HEK293 (cell line): Measurements from ENCODE around the gene YBX3.

Experiments used
- CTCF ChIA-PET: fragments of 350-600 bp; formaldehyde crosslinking; extraction: SDS; loops from one replicate; lab custom pipeline; 2021; ENCODE audit warnings: antibody characterized with exemption; lab: Yijun Ruan, JAX
- POLR2A ChIA-PET: fragments of 300-600 bp; formaldehyde crosslinking; extraction: SDS; loops from one replicate; lab custom pipeline; 2020; ENCODE audit warnings: antibody characterized with exemption, inconsistent platforms; lab: Yijun Ruan, JAX
- H3K27ac ChIP-seq: fragments of 200-500 bp; sonication (Bioruptor generic); 2 replicates; pipeline ENCODE4 v1.5.1; 2014; ENCODE audit warnings: low read depth, low read length, control low read depth, inconsistent platforms; ENCODE audit errors: extremely low read depth
- H3K36me3 ChIP-seq, 2 experiments: fragments of 200-500 bp in 1 of 2; sonication (Bioruptor generic) in 1 of 2; 1 replicate in 1 of 2; 2 replicates in 1 of 2; pipeline ENCODE4 v1.5.1; 2014 to 2017; ENCODE audit warnings: inconsistent platforms in 2 of 2, low read length in 2 of 2; ENCODE audit not compliant: control insufficient read depth in 2 of 2, insufficient read depth in 1 of 2
- H3K4me1 ChIP-seq: fragments of 200-500 bp; sonication (Bioruptor generic); 2 replicates; pipeline ENCODE4 v1.5.1; 2014; ENCODE audit warnings: mild to moderate bottlenecking, low read length, inconsistent platforms; ENCODE audit not compliant: control insufficient read depth, insufficient read depth
- H3K4me3 ChIP-seq: 2 replicates; pipeline ENCODE4 v1.5.1; 2011; ENCODE audit warnings: low read depth, mild to moderate bottlenecking, control low read depth, low read length, moderate library complexity
- H3K9me3 ChIP-seq: fragments of 200-500 bp; sonication (Bioruptor generic); 2 replicates; pipeline ENCODE4 v1.5.1; 2014; ENCODE audit warnings: low read depth, low read length, inconsistent platforms; ENCODE audit not compliant: control insufficient read depth, insufficient read depth
- EGR2 ChIP-seq: fragments of 450-650 bp; formaldehyde crosslinking; IDR thresholded peaks from 2 replicates; pipeline ENCODE4 v1.5.1; 2016; ENCODE audit warnings: low read depth, missing biosample characterization, missing genetic modification characterization
- HIC1 ChIP-seq: fragments of 450-650 bp; formaldehyde crosslinking; IDR thresholded peaks from 2 replicates; pipeline ENCODE4 v1.5.1; 2016; ENCODE audit warnings: missing biosample characterization, missing genetic modification characterization
- HOXC10 ChIP-seq: sonication (generic); formaldehyde crosslinking; IDR thresholded peaks from 2 replicates; pipeline ENCODE4 v1.8.1; 2023; ENCODE audit warnings: mild to moderate bottlenecking, missing genetic modification reagents
- KLF16 ChIP-seq: fragments of 450-650 bp; formaldehyde crosslinking; IDR thresholded peaks from 2 replicates; pipeline ENCODE4 v1.5.1; 2017; ENCODE audit warnings: missing biosample characterization, missing genetic modification characterization
- OSR2 ChIP-seq: fragments of 450-650 bp; formaldehyde crosslinking; IDR thresholded peaks from 2 replicates; pipeline ENCODE4 v1.5.1; 2016; ENCODE audit warnings: missing biosample characterization, missing genetic modification characterization
- OVOL3 ChIP-seq: fragments of 450-650 bp; formaldehyde crosslinking; IDR thresholded peaks from 2 replicates; pipeline ENCODE4 v1.5.1; 2016; ENCODE audit warnings: missing biosample characterization, missing genetic modification characterization
- PBX3 ChIP-seq: sonication (generic); formaldehyde crosslinking; IDR thresholded peaks from 2 replicates; pipeline ENCODE4 v1.8.1; 2022; ENCODE audit warnings: mild to moderate bottlenecking, moderate library complexity, missing genetic modification reagents
- PRDM1 ChIP-seq: fragments of 450-650 bp; formaldehyde crosslinking; IDR thresholded peaks from 2 replicates; pipeline ENCODE4; 2016; ENCODE audit warnings: missing biosample characterization, missing genetic modification characterization
- PRDM4 ChIP-seq: fragments of 450-650 bp; formaldehyde crosslinking; IDR thresholded peaks from 2 replicates; pipeline ENCODE4 v1.5.1; 2017; ENCODE audit warnings: missing biosample characterization, missing genetic modification characterization
- SP2 ChIP-seq: fragments of 450-650 bp; formaldehyde crosslinking; IDR thresholded peaks from 2 replicates; pipeline ENCODE4 v1.5.1; 2016; ENCODE audit warnings: missing biosample characterization, missing genetic modification characterization
- ZNF148 ChIP-seq: fragments of 450-650 bp; formaldehyde crosslinking; IDR thresholded peaks from 2 replicates; pipeline ENCODE4 v1.5.0; 2017; ENCODE audit warnings: missing biosample characterization, missing genetic modification characterization, borderline replicate concordance
- ZNF174 ChIP-seq: fragments of 450-650 bp; formaldehyde crosslinking; IDR thresholded peaks from 2 replicates; pipeline ENCODE4 v1.5.0; 2017; ENCODE audit warnings: missing biosample characterization, mild to moderate bottlenecking, missing genetic modification characterization
- ZNF184 ChIP-seq: fragments of 450-650 bp; IDR thresholded peaks from 2 replicates; pipeline ENCODE4 v1.5.1; 2018; ENCODE audit warnings: missing biosample characterization, mild to moderate bottlenecking, missing genetic modification characterization
- ZNF2 ChIP-seq: fragments of 450-650 bp; formaldehyde crosslinking; IDR thresholded peaks from 2 replicates; pipeline ENCODE4 v1.5.1; 2016; ENCODE audit warnings: missing biosample characterization, missing genetic modification characterization
- ZNF341 ChIP-seq: fragments of 450-650 bp; formaldehyde crosslinking; IDR thresholded peaks from 2 replicates; pipeline ENCODE4; 2016; ENCODE audit warnings: low read depth, missing biosample characterization, missing genetic modification characterization
- ZNF394 ChIP-seq: fragments of 450-650 bp; formaldehyde crosslinking; IDR thresholded peaks from 2 replicates; pipeline ENCODE4 v1.5.1; 2016; ENCODE audit warnings: missing biosample characterization, missing genetic modification characterization, mild to moderate bottlenecking, moderate library complexity, borderline replicate concordance
- ZNF585B ChIP-seq: fragments of 450-650 bp; formaldehyde crosslinking; IDR thresholded peaks from 2 replicates; pipeline ENCODE4 v1.5.1; 2016; ENCODE audit warnings: missing biosample characterization, missing genetic modification characterization
- ZNF692 ChIP-seq: fragments of 450-650 bp; formaldehyde crosslinking; IDR thresholded peaks from 2 replicates; pipeline ENCODE4 v1.5.1; 2016; ENCODE audit warnings: missing biosample characterization, missing genetic modification characterization
- ZXDB ChIP-seq: fragments of 450-650 bp; formaldehyde crosslinking; IDR thresholded peaks from 2 replicates; pipeline ENCODE4 v1.5.1; 2016; ENCODE audit warnings: missing biosample characterization, missing genetic modification characterization

The YBX3 gene

GRCh38 chr12:10739157-10740118 is 16.3 kb upstream of the YBX3 start (continued):
- TF ChIP-seq PRDM4 (tag by site-specific recombination): 0 out of 2 replicates have a peak, but pooled peaks have one; percentile 59
- TF ChIP-seq ZNF585B: no peak

GRCh38 chr12:10737249-10737648 is 14.1 kb upstream of the YBX3 start:
- H3K4me1 ChIP-seq: no peaks in the 10 kb centered on the region
- H3K36me3 ChIP-seq: no peaks in the 10 kb centered on the region
- ChIA-PET CTCF (no interaction called here), POLR2A (no interaction called here)
- no peaks in the 10 kb centered on the region for H3K9me3 ChIP-seq
- no peak overlapping the region for H3K27ac ChIP-seq
- H3K4me3 ChIP-seq: no peak overlapping the region
- TF ChIP-seq PRDM1 (tag by site-specific recombination) (peak; percentile 34; the same call in 1 of the 2 replicates), SP2 (tag by site-specific recombination) (no peak)

GRCh38 chr12:10736463-10736862 is 13.3 kb upstream of the YBX3 start:
- CTCF ChIA-PET: interaction anchor here (0.6 kb wide), 2 partner anchors 713 to 727 kb away, joined by 3 read pairs; no protein-coding TSS in a partner anchor
- POLR2A ChIA-PET: no interaction called here
- no peaks in the 10 kb centered on the region for H3K36me3 ChIP-seq
- no peak overlapping the region for H3K4me3 ChIP-seq
- no peak overlapping the region for H3K27ac ChIP-seq
- no peaks in the 10 kb centered on the region for H3K4me1 ChIP-seq
- no peaks in the 10 kb centered on the region for H3K9me3 ChIP-seq
- no peak for TF ChIP-seq ZNF184 (tag by site-specific recombination)
- no peak for TF ChIP-seq ZNF148
- TF ChIP-seq KLF16: no peak
- no peak for TF ChIP-seq ZXDB (tag by site-specific recombination)
- no peak for TF ChIP-seq ZNF394
- no peak for TF ChIP-seq ZNF174
- no peak for TF ChIP-seq OSR2 (tag by site-specific recombination)
- TF ChIP-seq EGR2 (tag by site-specific recombination): no peak

GRCh38 chr12:10735428-10735827 is 12.3 kb upstream of the YBX3 start:
- no peaks in the 10 kb centered on the region for H3K9me3 ChIP-seq
- CTCF ChIA-PET: interaction anchor here (0.8 kb wide), 1 partner anchor 149 kb away, joined by 3 read pairs; no protein-coding TSS in a partner anchor
- no peaks in the 10 kb centered on the region for H3K4me1 ChIP-seq
- H3K4me3 ChIP-seq: no peak overlapping the region
- POLR2A ChIA-PET: no interaction called here
- H3K36me3 ChIP-seq: no peaks in the 10 kb centered on the region
- no peak overlapping the region for H3K27ac ChIP-seq
- no peak for TF ChIP-seq HIC1 (tag by site-specific recombination)
- no peak for TF ChIP-seq ZNF341 (tag by site-specific recombination)
- no peak for TF ChIP-seq ZNF2 (tag by site-specific recombination)
- TF ChIP-seq OVOL3 (tag by site-specific recombination): no peak
- TF ChIP-seq ZNF692 (tag by site-specific recombination): no peak
- no peak for TF ChIP-seq HOXC10
- no peak for TF ChIP-seq PBX3 (CRISPR knock-in tag)
